Fibroblast of pulmonary artery (primary cell): ENCODE data around the gene CREBBP.

Experiments used
- DNase-seq: peaks from one replicate; pipeline ENCODE4 v3.0.0-alpha.2; 2010; ENCODE audit warnings: low read depth
- H3K4me3 ChIP-seq: replicated peaks from 2 replicates; pipeline ENCODE4 v1.5.1; 2011; ENCODE audit warnings: low read depth, mild to moderate bottlenecking, control low read depth, low read length, moderate library complexity
- CTCF ChIP-seq: IDR thresholded peaks from 2 replicates; pipeline ENCODE4 v1.5.1; 2011; ENCODE audit warnings: mild to moderate bottlenecking, control low read depth, low read length, inconsistent platforms; ENCODE audit errors: missing control alignments

The CREBBP gene

GRCh38 chr16:3770530-3770929 is 110.0 kb downstream of the CREBBP start:
- H3K4me3 ChIP-seq = no peak overlapping the region
- TF ChIP-seq CTCF = no peak
- DNase-seq = no peak

GRCh38 chr16:3769942-3770341 is 110.6 kb downstream of the CREBBP start:
- H3K4me3 ChIP-seq = no peak overlapping the region
- no peak for DNase-seq
- no peak for TF ChIP-seq CTCF

- no peak for TF ChIP-seq CTCF
- DNase-seq = no peak
- no peak overlapping the region for H3K4me3 ChIP-seq
Measured at GRCh38 chr16:3769013-3769412, 111.5 kb downstream of the CREBBP start.

- no peak for TF ChIP-seq CTCF
- DNase-seq = no peak
Measured at GRCh38 chr16:3767333-3767986, 113.1 kb downstream of the CREBBP start.

GRCh38 chr16:3766177-3766576 is 114.3 kb downstream of the CREBBP start:
- no peak for TF ChIP-seq CTCF
- DNase-seq = no peak
- H3K4me3 ChIP-seq = no peak overlapping the region

More at GRCh38 chr16:3767333-3767986, 113.1 kb downstream of the CREBBP start:
- H3K4me3 ChIP-seq = no peak overlapping the region

GRCh38 chr16:3764409-3764808 is 116.1 kb downstream of the CREBBP start:
- no peak for DNase-seq
- H3K4me3 ChIP-seq = no peak overlapping the region
- no peak for TF ChIP-seq CTCF

- no peak overlapping the region for H3K4me3 ChIP-seq
- DNase-seq = no peak
- TF ChIP-seq CTCF = no peak
Measured at GRCh38 chr16:3762107-3762750, 118.3 kb downstream of the CREBBP start.
